DMS153 treated with DMSO at 0.1 percent for 48 hours (cell line): Measurements from ENCODE around the gene PRND.
A peak's percentile ranks its signal among the peaks of the same experiment; 100 is the strongest.
"Not testable (repeated sequence)": the region's sequence is repeated elsewhere in the genome, so short reads cannot be mapped to it uniquely, and the experiment has no call there.

Source experiments
- DNase-seq: peaks from one replicate; lab custom pipeline; 2025; ENCODE audit not compliant: unreplicated experiment; lab: John Stamatoyannopoulos, UW

PRND gene

DNA sequence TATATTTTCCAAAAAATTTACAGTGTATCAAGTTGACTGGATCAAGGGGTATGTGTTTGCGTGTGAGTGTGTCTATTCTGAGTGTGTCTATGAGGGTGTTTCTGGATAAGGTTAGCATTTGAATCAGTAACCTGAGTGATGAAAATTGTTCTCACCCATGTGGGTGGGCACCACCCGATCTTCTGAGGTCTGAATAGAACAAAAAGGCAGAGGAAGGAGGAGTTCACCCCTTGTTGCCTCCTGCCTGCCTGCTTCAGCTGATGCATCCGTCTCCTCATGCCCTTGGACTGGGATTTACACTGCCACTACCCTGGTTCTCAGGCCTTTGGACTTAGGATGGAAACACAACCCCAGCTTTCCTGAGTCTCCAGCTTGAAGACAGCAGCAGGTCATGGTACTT is 13.7 kb upstream of the PRND start:
- no peak for DNase-seq

DNA sequence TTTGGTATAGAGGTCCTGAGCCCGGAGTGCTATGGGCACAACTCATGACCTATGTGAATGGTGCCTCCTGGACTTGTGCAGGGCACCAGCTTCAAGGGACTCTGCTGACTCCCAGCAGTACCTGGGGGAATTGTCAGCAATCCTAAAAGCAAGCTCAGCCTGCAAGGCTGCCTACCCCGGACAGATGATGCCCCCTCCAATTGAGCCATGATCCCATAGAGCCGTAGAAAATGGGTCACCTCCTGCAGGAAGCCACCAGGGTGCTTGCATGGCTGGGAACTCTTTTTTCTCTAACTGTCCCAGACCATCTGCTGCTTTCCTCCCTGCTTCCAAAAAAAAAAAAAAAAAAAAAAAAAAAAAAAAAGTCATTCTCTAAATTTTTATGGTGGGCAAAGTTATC is 12.9 kb upstream of the PRND start:
- DNase-seq, result no peak

DNA sequence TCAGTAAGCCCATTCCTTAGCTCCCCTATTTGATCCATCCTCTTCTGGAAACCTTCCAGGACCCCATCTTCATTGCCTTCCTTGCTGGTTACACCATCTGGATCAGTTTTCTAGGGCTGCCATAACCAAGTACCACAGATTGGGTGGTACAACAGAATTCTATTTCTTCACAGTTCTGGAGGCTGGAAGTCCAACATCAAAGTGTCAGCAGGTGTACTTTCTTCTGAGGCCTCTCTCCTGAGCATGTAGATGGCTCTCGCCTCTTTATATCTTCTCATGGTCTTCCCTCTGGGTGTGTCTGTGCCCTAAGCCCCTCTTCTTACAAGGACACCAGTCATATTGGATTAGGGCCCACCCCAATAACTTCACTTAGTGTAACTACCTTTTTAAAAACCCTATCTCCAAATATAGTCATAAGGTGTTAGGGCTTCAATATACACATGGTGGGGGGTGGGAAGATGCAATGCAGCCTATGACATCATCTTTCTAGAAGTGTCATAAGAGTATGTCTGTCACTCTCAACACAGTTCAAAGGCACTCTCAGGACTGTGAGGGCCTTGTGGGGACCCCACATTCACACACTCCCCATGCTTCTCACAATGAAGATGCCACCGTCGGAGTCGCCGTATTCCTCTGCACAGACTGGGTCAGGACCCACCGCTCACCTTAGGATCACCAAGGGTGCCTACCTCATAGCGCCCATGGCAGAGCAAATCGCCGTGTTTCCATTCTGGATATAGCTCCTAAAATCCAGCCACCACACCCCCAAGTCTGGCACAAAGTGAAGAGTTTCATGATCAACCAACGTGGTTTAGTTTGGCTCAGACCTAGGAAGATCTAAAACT is 12.2 kb upstream of the PRND start:
- DNase-seq, result no peak

DNA sequence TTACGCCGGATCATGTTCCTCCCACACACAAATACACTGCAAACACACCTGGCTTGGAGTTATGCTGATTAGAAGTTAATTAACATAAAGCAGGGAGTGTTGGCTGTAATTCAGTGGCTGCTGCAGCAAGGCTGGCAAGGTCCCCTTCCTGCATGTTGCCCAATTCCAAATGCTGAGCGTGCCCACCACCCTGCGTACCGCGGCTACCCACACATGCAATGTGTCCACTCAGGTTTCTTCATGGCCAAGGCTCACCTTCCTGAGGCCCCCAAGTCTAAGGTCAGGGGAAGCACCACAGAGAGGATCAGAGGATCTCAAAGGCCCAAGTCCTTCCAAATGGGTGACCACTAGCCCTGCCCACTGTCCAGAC is 11.6 kb upstream of the PRND start:
- no peak for DNase-seq

DNA sequence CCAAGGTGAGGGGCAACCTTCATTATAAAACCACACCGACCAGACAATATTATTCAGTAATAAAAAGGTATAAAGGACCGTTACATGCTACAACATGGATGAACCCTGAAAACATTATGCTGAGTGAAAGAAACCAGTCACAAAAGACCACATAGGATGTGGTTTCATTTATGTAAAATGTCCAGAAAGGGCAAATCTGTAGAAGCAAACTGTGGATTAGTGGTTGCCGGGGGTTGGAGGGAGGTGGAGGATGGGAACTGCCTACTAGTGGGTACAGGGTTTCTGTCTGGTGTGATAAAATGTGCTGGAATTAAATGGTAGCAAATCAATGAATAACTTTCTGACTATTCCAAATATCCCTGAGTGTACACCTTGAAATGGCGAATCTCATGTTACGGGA is 10.2 kb upstream of the PRND start:
- DNase-seq, result no peak

DNA sequence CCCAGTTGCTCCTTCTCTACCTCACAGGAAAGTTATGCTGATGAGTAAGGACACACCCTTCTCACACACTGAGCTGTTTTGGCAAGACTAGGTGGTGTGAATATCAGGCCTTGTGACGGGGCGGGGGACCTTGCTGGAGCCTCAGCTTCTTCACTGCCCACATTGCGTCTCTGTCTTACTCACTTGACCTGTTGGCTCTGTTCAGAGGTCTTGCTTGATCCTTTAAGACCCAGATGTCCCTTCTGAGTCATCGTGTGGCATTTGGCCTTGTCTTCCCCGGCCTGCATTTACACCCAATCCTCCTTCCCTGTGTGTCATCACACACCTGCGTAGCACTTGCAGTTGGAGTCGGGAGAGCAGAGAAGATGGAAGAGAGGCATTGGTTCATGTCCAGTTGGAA is 8.3 kb upstream of the PRND start:
- no peak for DNase-seq

DNA sequence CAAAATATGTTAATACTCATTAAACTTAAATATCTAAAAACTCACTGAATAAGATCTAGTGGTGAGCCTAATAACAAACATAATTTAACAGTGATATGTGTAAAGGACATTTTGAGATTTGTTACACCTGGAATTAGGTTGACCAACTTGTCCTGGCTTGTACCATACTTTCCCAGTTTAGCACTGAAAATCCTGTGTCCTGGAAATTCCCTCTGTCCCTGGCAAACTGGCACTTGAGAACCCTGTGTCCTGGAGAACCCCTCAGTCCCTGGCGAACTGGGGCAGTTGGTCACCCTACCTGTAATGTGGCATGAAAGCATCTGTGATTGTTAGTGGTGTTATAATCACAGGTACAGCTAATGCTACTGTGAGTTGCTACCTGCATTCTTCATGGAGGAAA is 6.9 kb upstream of the PRND start:
- no peak for DNase-seq

DNA sequence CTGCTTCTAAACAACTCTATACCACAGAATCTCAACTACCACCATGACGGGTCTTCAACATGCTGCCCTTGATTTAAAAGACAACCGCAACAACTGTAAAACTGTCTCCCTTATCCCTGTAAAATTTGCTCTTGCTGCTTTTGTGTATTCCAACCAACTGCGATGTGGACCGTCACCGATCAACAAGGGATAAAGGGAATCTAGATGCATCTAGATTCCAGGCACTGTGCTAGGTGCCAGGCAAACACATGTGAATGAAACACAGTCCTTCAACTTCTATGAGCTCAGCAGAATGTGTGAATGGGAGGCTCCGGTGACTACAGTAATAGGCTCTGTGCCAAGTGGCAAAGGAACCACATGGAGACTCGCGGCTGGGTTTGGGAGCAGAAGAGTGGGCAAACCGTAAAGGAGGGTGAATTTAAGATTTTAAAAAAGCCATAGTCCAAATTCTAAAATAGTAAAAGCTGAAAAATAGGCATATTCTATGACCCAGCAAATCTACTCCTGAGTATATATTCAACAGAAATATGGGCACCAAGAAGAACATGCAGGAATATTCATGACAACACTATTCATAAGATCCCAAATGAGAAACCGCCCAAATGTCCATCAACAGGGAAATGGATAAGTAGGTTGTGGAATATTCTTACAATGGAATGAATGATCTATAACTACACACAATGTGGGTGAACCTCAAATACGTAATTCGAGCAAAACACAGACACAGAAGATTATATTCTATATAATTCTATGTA is 3.7 kb upstream of the PRND start:
- no peak for DNase-seq

DNA sequence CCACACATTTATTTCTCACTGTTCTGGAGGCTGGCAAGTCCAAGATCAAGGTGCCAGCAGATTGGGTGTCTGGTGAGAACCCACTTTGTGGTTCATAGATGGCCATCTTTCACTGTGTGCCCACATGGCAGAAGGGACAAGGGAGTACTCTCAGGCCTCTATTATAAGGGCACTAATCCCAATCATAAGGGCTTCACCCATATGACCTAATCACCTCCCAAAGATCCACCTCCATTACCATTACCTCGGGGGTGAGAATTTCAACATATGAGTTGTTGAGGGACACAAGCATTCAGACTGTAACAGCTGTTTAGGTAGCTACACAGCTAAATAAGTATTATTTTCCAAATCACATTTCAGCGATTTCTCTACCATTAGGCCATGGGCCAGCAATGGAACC is 2.5 kb upstream of the PRND start:
- DNase-seq, result no peak

DNA sequence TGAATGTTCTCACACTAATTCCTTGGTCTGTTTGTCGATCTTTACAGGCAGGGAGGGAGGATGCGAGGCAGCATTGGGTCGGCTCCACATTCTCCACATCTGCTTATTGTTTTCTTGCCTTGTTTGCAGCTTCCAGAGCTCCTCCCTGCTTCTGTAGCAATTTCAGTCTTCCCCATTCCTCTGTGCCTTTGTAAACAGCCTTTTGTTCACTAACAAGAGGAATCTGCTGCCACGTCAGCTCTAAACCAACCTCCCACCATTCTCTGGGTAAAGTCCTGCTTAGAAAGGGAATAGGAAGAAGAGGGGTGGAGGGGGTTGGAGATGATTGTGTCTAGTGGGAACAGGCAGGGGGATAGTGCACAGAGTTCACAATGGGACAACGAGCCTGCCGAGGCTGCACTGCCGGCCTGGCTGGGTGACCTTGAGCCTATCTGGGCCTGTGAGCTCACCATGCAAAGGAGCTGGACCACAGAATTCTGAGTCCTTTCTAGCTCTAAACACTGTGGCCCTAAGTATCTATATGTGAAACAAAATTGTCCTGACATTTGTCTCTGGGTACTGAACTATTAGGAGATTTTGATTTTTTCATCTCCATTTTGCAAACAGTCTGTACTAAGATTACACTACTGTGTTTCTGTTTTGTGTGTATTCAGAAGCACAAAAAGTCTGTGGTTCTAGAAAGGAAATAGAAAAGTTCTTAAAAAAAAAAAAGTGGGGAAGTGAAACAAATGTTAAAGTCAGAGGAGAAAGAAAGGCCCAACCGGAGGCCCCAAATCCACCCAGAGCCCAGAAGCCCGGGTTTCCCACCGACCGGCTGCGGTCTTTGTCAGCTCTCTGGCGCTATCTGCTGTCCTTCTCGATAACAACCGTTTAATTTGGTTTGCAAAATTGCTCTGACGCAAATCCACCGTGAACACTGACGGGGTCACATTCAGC is 1.4 kb upstream of the PRND start:
- DNase-seq, result peak; percentile 47

DNA sequence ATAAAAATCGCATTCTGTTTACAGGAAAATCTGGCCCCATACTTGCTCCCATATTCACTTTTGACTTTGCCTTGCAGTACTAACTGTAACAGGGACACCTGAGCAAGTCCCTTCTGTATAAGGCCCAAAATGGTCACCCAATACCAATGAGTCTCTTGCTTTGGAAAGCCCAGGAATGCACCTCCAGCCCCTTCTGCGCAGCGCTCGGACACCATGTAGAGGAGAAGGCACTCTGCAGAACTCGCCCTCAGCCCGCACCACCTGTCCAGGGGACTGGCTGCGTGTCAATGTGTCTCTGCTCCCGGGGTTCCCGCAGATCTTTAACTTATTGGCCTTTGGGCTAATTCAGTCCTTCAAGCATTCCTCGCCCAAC is 746 bp upstream of the PRND start:
- no peak for DNase-seq

DNA sequence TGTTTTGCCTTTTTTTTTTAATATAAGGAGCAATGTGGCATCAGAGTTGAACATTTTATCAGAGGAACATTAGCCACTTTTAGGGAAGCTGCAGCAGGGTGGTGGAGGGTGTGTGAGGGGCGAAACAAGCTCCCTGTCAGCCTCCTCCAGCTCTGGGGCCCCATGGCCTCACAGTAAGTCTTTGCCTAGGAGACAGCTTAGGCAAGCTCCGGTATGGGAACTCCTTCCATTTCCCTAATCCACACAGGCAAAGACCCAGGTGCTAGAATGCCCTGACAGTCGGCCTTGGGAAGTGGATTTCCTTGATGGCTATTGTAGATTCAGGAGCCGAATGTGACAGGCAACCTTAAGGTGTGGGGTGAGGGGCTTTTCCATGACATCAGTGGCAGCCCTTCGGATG is 862 bp downstream of the PRND start:
- no peak for DNase-seq

DNA sequence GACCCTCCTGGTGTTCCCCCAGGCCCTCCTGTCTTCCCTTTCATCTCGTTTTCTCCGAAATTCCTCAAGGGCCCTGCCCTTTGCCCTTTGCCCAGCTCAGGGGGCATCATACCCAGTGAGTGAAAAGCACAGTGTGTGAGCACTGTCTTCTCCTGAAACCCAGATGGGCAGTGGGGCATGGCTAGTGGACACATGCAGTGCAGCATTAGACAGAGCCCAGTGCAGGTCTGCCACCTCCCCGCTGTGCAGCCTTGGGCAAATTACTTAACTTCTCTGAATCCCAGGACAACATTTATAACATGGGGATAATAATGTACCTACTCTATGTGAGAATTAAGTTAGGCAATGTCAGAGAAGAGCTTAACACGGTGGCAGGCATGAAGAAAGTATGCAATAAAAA is 1.3 kb downstream of the PRND start:
- DNase-seq, result no peak

DNA sequence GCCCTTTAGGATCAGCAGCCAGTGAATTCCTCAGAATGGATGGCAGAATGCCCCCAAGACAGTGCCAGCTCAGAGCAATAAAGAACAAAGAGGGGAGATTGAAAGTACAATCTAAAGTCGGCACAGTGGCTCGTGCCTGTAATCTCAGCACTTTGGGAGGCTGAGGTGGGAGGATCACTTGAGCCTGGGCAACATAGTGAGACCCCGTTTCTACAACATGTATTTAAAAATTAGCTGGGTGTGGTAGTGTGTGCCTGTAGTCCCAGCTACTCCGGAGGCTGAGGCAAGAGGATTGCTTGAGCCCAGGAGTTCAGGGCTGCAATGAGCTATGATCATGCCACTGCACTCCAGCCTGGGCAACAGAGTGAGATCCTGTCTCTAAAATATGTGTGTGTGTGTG is 1.8 kb downstream of the PRND start:
- not testable (repeated sequence) for DNase-seq

DNA sequence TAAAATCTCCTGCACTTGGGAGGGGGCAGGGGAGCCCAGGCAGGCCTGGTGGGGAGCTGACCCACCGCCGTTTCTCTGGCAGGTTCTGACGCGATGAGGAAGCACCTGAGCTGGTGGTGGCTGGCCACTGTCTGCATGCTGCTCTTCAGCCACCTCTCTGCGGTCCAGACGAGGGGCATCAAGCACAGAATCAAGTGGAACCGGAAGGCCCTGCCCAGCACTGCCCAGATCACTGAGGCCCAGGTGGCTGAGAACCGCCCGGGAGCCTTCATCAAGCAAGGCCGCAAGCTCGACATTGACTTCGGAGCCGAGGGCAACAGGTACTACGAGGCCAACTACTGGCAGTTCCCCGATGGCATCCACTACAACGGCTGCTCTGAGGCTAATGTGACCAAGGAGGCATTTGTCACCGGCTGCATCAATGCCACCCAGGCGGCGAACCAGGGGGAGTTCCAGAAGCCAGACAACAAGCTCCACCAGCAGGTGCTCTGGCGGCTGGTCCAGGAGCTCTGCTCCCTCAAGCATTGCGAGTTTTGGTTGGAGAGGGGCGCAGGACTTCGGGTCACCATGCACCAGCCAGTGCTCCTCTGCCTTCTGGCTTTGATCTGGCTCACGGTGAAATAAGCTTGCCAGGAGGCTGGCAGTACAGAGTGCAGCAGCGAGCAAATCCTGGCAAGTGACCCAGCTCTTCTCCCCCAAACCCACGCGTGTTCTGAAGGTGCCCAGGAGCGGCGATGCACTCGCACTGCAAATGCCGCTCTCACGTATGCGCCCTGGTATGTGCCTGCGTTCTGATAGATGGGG is 3.0 kb downstream of the PRND start:
- DNase-seq, result no peak

DNA sequence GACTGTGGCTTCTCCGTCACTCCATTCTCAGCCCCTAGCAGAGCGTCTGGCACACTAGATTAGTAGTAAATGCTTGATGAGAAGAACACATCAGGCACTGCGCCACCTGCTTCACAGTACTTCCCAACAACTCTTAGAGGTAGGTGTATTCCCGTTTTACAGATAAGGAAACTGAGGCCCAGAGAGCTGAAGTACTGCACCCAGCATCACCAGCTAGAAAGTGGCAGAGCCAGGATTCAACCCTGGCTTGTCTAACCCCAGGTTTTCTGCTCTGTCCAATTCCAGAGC is 3.5 kb downstream of the PRND start:
- no peak for DNase-seq

DNA sequence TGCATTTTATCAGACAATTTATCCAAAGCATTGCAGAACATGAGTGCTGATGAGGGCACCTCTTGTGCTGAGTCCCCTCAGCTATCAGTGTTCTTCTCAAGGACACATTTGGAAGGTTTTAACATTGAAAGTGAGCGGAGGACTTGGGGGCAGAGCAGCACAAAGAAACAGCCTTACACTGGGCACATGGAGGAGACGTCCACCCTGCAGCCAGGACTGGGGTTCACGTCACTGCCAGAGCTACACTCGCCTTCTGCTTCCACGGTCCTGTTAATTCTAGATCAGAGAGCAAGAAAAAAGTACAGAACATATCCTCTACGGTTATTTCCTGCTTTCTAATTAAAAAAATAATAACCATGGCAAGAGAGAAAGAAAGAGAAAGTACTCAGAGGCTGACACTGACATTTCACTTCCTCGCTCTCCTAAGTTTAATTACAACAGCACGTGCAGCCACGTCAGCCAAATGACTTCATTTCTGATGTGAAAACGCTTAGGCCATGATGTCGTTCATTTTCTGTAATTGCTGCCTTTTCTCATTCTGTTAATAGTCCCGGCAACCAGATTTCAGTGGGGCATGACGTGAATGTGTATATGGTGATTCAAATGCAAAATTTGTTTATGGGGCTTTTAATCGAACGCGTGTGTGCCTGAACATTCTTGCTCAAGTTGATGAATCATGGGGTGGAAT is 5.1 kb downstream of the PRND start:
- DNase-seq, result no peak

DNA sequence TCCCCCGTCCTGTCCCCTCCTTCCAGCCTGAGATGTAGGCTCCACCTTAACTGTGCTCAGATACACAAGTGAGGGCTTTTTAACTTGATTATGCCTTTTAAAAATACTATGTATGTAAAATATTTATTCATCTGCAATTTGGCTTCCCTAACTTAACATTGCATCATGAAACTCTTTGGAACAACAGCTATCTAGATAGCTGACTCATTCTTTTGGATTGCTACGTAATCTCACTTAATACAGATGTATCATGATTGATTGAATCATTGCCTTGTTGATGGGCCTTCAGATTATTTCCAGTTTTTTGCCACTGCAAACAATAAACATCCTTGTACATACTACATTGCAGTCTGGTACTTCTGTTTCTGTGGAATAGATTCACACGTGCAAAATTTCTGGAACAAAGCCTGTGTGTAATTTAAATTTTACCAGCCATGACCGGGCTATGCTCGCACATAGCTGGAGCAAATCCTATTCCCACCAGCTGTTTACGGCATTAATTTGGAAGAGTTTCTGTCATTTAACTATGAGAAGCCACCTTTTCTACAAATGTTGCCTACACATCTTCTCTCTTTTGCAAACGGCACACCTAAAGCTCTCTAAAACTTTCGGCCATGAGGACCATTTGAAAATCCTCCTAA is 6.5 kb downstream of the PRND start:
- DNase-seq, result no peak

DNA sequence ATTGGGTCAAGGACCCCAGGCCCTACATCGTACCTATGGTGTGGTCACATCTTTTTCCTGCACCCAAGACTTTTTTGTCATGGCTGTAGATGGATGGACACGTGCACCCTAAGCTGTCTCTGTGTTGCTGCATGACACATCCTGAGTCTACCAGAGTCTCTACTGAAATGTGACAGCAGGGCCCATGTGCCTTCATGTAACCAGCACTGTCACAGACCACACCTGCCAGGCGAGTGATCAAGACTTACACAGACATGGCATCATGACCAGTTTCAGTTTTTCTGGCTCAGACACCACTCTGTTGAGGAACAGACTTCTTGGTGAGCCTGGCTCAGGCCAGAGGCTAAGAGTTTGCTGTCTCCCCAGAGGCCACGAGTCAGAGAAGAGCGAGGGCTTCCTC is 7.6 kb downstream of the PRND start:
- DNase-seq, result no peak

DNA sequence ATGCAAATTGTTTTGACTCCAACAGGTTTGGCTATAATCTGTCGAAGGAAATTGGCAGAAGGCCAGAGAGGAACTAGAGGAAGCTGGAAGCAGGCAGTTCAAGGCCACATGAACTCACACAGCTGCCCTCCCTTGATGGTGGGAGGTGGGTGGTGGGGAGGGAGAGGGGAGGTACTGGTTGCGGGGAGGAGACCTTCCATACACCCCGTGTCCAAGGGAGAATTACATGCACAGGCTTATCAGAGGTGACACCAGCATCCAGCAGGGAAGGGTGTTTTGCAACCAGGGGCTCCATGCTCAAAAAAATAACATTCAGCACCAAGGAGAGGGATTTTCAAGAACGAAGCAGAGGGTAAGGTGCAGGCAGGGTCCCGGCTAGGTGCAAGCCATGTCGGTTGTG is 9.1 kb downstream of the PRND start:
- no peak for DNase-seq
